Naive thymus-derived CD4-positive, alpha-beta T cell (primary cell): ENCODE measurements around the gene FRG2B. TPM values are rescaled to one million over a fixed set of nuclear protein-coding genes. Genes with fewer than 3 reads are reported as not detected.
"Not testable (repeated sequence)": the region's sequence is repeated elsewhere in the genome, so short reads cannot be mapped to it uniquely, and the experiment has no call there.

ENCODE experiments used
- ATAC-seq: fragments of 150-1000 bp; cut with Tn5 transposase; 2 replicates; pipeline ENCODE4 v1.10.0; 2021; ENCODE audit warnings: mild to moderate bottlenecking, moderate library complexity
- CTCF ChIA-PET: fragments of 350-600 bp; sonication (Branson Sonifier 250); formaldehyde crosslinking; loops from one replicate; lab custom pipeline; 2021; ENCODE audit warnings: antibody characterized with exemption; lab: Charles Lee
- POLR2A ChIA-PET: fragments of 350-600 bp; sonication (Branson Sonifier 250); formaldehyde crosslinking; loops from one replicate; lab custom pipeline; 2021; ENCODE audit warnings: antibody characterized with exemption, inconsistent platforms; lab: Charles Lee
- DNase-seq, 9 donors: peaks; one replicate each; pipeline versions ENCODE4 v3.0.0 to v3.0.0-alpha.2; 2020 to 2022; ENCODE audit warnings: mixed read lengths in 1 of 9
- H3K27ac ChIP-seq: one replicate; pipeline ENCODE4 v1.7.0; 2013; ENCODE audit warnings: mild to moderate bottlenecking, low read depth, low read length, moderate library complexity
- H3K27me3 ChIP-seq, 2 donors: one replicate each; pipeline ENCODE4 v1.7.0; 2013; ENCODE audit warnings: low read length in 2 of 2, mild to moderate bottlenecking in 2 of 2, moderate library complexity in 2 of 2; ENCODE audit not compliant: control insufficient read depth in 2 of 2, insufficient read depth in 2 of 2
- H3K36me3 ChIP-seq, 3 experiments: 1 replicate in 2 of 3; 2 replicates in 1 of 3; pipeline ENCODE4 v1.7.0; 2013; ENCODE audit warnings: low read length in 3 of 3, mild to moderate bottlenecking in 3 of 3, moderate library complexity in 1 of 3; ENCODE audit not compliant: insufficient read depth in 3 of 3, control insufficient read depth in 2 of 3
- H3K4me1 ChIP-seq, 2 donors: one replicate each; pipeline ENCODE4 v1.7.0; 2013; ENCODE audit warnings: low read length in 2 of 2, mild to moderate bottlenecking in 2 of 2, moderate library complexity in 1 of 2; ENCODE audit not compliant: control insufficient read depth in 2 of 2, insufficient read depth in 2 of 2
- H3K4me3 ChIP-seq: 2 replicates; pipeline ENCODE4 v1.7.0; 2013; ENCODE audit warnings: mild to moderate bottlenecking, low read length
- H3K9me3 ChIP-seq, 3 experiments: 1 replicate in 2 of 3; 2 replicates in 1 of 3; pipeline ENCODE4 v1.7.0; 2013; ENCODE audit warnings: low read length in 3 of 3; ENCODE audit not compliant: control insufficient read depth in 2 of 3
- H3K27ac Mint-ChIP-seq, 9 donors: one replicate each; pipeline ENCODE4 v1.8.0; 2020 to 2022; ENCODE audit warnings: mixed read lengths in 9 of 9, mild to moderate bottlenecking in 8 of 9, moderate library complexity in 5 of 9, inconsistent platforms in 2 of 9
- H3K27me3 Mint-ChIP-seq, 5 donors: one replicate each; pipeline ENCODE4 v1.8.0; 2021 to 2022; ENCODE audit warnings: mixed read lengths in 5 of 5, mild to moderate bottlenecking in 1 of 5
- H3K36me3 Mint-ChIP-seq, 5 donors: one replicate each; pipeline ENCODE4 v1.8.0; 2020 to 2022; ENCODE audit warnings: mixed read lengths in 5 of 5, mild to moderate bottlenecking in 3 of 5, inconsistent platforms in 1 of 5
- H3K4me1 Mint-ChIP-seq, 7 donors: one replicate each; pipeline ENCODE4 v1.8.0; 2020 to 2022; ENCODE audit warnings: mixed read lengths in 7 of 7, mild to moderate bottlenecking in 3 of 7, inconsistent platforms in 1 of 7
- H3K4me3 Mint-ChIP-seq, 10 donors: one replicate each; pipeline ENCODE4 v1.8.0; 2020 to 2022; ENCODE audit warnings: mild to moderate bottlenecking in 10 of 10, mixed read lengths in 10 of 10, moderate library complexity in 6 of 10, inconsistent platforms in 2 of 10
- H3K9me3 Mint-ChIP-seq, 11 donors: one replicate each; pipeline ENCODE4 v1.8.0; 2020 to 2022; ENCODE audit warnings: mixed read lengths in 11 of 11, mild to moderate bottlenecking in 4 of 11, inconsistent platforms in 1 of 11, moderate library complexity in 1 of 11
- intact Hi-C, 2 donors: fragments of 100-400 bp; cut with micrococcal nuclease; formaldehyde crosslinking; loops; one replicate each; pipeline ENCODE4 v1.15.1; 2023
- polyA plus RNA-seq, 2 donors: library from polyadenylated mRNA; unstranded; fragments of 300-500 nt; fragmentation: Illumina TruSeq; gene quantifications; one replicate each; pipeline ENCODE4 v1.2.3, GENCODE V29; 2021
- total RNA-seq, 6 experiments: library from RNA in 5 of 6; stranded (reverse) in 5 of 6; gene quantifications; 1 replicate in 5 of 6; 2 replicates in 1 of 6; pipeline ENCODE4 v1.2.3 and lab custom pipeline; 2021 to 2026

Gene FRG2B
- total and polyA plus RNA-seq, 7 experiments from 2014 or later: not detected

DNA sequence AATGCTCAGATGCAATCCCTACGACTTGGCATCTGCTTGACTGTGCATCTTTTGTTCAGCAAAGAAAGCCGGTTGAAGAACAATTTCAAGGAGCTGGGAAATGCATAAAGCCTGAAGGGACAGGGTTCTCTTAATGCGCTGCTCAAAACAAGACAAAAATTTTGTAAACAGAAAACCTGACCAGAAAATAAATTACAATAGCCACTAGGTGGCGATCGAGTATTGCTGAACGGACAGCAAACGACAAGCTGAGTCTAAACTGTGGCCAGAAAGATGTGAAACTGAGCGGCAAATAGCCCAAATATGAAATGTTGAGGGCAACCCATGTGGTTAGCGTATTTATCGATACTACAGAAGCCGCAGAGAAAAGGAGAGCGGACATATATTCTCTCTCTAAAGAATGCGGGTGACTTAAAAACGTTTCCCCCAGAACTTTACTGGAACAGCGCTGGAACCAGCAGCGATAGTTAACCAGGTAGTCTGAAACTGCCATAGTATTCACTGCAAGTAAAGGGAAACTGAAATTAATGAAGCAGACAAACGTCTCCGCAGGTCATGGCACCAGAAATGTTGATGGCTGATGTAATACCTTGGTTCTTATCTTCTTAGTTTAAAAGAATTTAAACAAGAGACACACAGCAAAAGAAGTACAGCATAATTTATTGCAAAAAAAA, 20.6 kb upstream of the FRG2B start:
- intact Hi-C loops: not testable (repeated sequence)

DNA sequence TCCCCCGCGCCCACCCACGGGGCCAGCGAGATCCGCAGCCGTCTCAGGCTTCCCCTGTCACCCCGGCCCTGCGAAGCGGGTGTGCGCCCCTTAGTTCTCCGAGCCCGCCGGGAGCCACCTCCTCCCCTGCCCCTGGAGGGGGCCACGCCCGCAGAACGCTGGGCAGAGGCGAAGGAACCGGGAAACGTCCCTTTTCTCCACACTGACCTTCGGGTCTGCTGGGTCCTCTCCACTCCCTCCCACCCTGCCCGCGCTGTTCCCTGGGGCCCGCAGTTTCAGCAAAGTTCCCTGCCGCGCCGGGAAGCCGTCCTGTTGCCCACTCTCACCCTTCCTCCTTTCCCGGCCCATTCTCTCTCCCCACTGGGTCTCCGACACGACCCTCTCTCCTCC, 11.2 kb upstream of the FRG2B start:
- H3K27ac ChIP-seq, H3K27ac Mint-ChIP-seq, CTCF ChIA-PET, H3K36me3 ChIP-seq, H3K36me3 Mint-ChIP-seq, POLR2A ChIA-PET, H3K9me3 Mint-ChIP-seq, H3K27me3 ChIP-seq, intact Hi-C loops, DNase-seq, H3K4me1 ChIP-seq, H3K4me1 Mint-ChIP-seq, ATAC-seq, H3K4me3 ChIP-seq, H3K9me3 ChIP-seq: not testable (repeated sequence)
- H3K4me3 Mint-ChIP-seq: peak overlapping the region in 3 of 10 donors; percentile 19 to 59 (median 25)
- peaks cover 0 to 15% (median 4%) of the 10 kb centered on the region in 5 donors for H3K27me3 Mint-ChIP-seq

More for the DNA sequence above, 20.6 kb upstream of the FRG2B start:
- H3K27ac ChIP-seq, H3K4me1 ChIP-seq, H3K4me1 Mint-ChIP-seq, H3K27me3 ChIP-seq, H3K27me3 Mint-ChIP-seq, H3K9me3 Mint-ChIP-seq, H3K4me3 ChIP-seq, CTCF ChIA-PET, POLR2A ChIA-PET, H3K9me3 ChIP-seq, H3K27ac Mint-ChIP-seq, H3K36me3 Mint-ChIP-seq, H3K36me3 ChIP-seq: not testable (repeated sequence)
- H3K4me3 Mint-ChIP-seq: peak overlapping the region in 4 of 10 donors; percentile 39 to 45 (median 44)
- peak; percentile 54 for ATAC-seq
- DNase-seq: peak in 7 of 9 donors; percentile 9 to 59 (median 46)

DNA sequence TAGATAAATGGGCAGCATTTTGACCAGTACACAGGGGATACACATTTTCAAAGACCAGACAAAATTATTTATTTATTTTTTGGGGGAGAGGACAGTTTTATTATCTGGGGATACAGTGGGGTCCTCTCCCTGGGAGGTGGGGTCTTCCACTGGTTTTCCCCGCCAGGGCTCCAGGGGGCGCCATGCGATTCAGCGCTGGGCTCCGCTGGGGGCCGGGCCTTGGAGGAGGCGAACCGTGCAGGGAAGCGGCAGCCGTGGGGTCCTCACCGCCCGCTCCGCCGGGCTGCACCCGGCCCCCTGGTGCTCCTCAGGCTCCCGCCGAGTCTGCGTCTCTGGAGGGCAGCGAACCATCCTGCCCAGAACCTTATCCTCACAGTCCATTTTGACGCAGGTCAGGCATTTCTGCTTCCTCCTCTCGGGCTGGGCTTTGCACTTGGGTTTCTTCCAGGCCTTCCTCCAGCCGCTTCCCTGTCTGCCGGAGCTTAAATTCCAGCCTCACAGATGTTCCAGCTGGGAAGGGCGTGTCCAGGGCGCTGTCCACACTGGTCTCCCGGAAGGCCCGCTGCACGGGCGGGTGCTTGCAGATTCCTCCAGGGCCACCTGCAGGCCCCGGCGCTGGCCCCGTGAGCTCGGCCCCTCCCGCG, 10.7 kb upstream of the FRG2B start:
- H3K36me3 ChIP-seq, H3K9me3 ChIP-seq, intact Hi-C loops, H3K9me3 Mint-ChIP-seq, H3K4me1 ChIP-seq, H3K27ac ChIP-seq, CTCF ChIA-PET, H3K4me3 ChIP-seq, POLR2A ChIA-PET, H3K4me1 Mint-ChIP-seq, H3K36me3 Mint-ChIP-seq, H3K27me3 ChIP-seq: not testable (repeated sequence)
- DNase-seq (peak in 3 of 9 donors; percentile 18 to 24 (median 22)), ATAC-seq (peak; percentile 66)
- Mint-ChIP-seq H3K27me3 (peaks cover 0 to 15% (median 4%) of the 10 kb centered on the region in 5 donors), H3K27ac (peak overlapping the region in 1 of 9 donors; percentile 31), H3K4me3 (peak overlapping the region in 7 of 10 donors; percentile 29 to 65 (median 42))

DNA sequence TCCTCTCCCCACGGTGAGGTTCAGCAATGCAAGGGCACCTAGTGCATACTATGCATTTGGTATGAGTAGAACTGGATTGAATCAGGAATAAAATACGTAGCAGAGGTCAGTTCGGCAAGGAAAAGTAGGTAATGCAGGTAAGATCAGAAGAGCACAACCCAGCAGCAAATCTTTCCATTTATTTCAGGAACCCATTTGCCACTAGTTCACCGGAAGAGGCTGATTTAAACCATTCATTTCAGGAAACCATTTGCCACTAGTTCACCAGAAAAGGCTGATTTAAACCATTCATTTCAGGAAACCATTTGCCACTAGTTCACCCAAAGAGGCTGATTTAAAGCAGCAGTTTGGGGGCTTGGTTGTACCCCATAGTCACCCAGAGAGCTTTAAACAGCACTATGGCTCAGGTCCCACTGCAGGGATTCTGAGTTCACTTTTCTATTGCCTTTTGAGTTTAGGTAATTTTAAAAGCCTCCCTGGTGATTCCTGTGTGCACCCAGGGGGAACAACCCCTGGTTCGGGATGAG, 4.2 kb upstream of the FRG2B start:
- H3K4me3 Mint-ChIP-seq, CTCF ChIA-PET, H3K27me3 ChIP-seq, H3K9me3 Mint-ChIP-seq, H3K36me3 ChIP-seq, H3K9me3 ChIP-seq, H3K4me3 ChIP-seq, H3K27ac ChIP-seq, DNase-seq, intact Hi-C loops, ATAC-seq, H3K36me3 Mint-ChIP-seq, H3K27ac Mint-ChIP-seq, H3K4me1 Mint-ChIP-seq, POLR2A ChIA-PET, H3K4me1 ChIP-seq: not testable (repeated sequence)
- H3K27me3 Mint-ChIP-seq: peaks cover 0 to 12% (median 4%) of the 10 kb centered on the region in 5 donors

DNA sequence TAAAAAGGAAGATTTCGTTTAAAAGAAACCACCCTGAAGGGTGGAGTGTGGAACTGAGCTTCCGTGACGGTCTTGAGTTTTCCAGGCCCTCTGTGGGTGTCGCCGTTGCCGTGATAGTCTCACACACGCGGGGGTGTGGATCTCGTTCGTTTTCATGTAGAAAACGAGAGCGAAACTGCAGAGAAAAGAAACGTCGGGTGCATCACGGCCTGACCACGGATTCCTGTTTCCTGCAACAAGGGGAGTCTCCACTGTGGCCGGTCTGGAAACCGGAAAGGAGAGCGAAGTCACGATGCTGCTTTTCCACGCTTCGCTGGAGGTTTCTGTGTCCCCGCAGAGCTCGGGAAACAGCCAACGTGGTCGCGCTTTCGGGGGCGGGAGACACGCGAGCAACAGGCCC, 4.1 kb downstream of the FRG2B start:
- H3K36me3 Mint-ChIP-seq, CTCF ChIA-PET, H3K4me1 Mint-ChIP-seq, H3K4me3 ChIP-seq, H3K27ac Mint-ChIP-seq, H3K9me3 Mint-ChIP-seq, H3K27ac ChIP-seq, intact Hi-C loops, ATAC-seq, H3K36me3 ChIP-seq, DNase-seq, H3K27me3 ChIP-seq, H3K9me3 ChIP-seq, H3K4me1 ChIP-seq, POLR2A ChIA-PET: not testable (repeated sequence)
- Mint-ChIP-seq H3K4me3 (peak overlapping the region in 5 of 10 donors; percentile 48 to 72 (median 50)), H3K27me3 (peaks cover 13 to 35% (median 25%) of the 10 kb centered on the region in 5 donors)

DNA sequence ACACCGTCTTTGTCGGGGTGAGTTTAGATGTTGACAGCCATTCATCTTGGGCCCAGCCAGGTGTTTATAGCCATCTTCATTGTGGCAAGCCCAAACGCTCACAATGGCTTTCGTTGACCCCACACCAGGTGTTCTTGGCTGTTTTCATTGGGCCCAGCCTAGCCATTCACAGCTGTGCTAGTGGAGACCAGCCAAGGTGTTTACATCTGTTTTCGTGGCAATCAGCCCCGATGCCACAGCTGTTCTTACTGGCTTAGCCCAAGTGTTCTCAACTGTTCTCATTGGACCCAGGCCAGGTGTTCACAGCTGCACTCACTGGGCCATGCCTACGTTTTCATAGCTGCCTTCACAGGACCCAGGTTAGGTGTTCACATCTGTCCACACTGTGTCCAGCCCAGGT, 7.7 kb downstream of the FRG2B start:
- Mint-ChIP-seq H3K27ac (no peak overlapping the region), H3K9me3 (peaks cover 0 to 5% (median 0%) of the 10 kb centered on the region in 11 donors), H3K36me3 (peaks cover 0 to 5% (median 0%) of the 10 kb centered on the region in 5 donors), H3K27me3 (peaks cover 13 to 39% (median 25%) of the 10 kb centered on the region in 5 donors), H3K4me3 (no peak overlapping the region), H3K4me1 (peaks cover 0 to 5% (median 2%) of the 10 kb centered on the region in 7 donors)
- intact Hi-C loops: no loop called here
- H3K36me3 ChIP-seq: no peaks in the 10 kb centered on the region
- no peak overlapping the region for H3K4me3 ChIP-seq
- no peak overlapping the region for H3K27ac ChIP-seq
- POLR2A ChIA-PET: no interaction called here
- no peaks in the 10 kb centered on the region for H3K9me3 ChIP-seq
- ATAC-seq (no peak), DNase-seq (no peak)
- CTCF ChIA-PET: interaction anchor here (2.0 kb wide), 1 partner anchor 9 kb away, joined by 6 read pairs; no protein-coding TSS in a partner anchor
- no peaks in the 10 kb centered on the region for H3K4me1 ChIP-seq
- H3K27me3 ChIP-seq: peaks cover 0 to 4% of the 10 kb centered on the region in 2 donors
